Endothelial cell of umbilical vein (primary cell): ENCODE measurements around the gene LRTM2. TPM values are rescaled to one million over a fixed set of nuclear protein-coding genes. Genes with fewer than 3 reads are reported as not detected.

Experiments
- BruUV-seq: library from RNA; stranded (reverse); fragments of 400-500 nt; replicated peaks from 2 replicates; lab custom pipeline; 2021; lab: Mats Ljungman, UMichigan
- CTCF ChIA-PET: fragments of 300-600, 350-600 bp; sonication (Branson Sonifier 250); formaldehyde crosslinking; loops from one replicate; lab custom pipeline; 2021; ENCODE audit warnings: antibody characterized with exemption, inconsistent platforms; lab: Charles Lee
- POLR2A ChIA-PET: fragments of 300-600, 350-600 bp; sonication (Branson Sonifier 250); formaldehyde crosslinking; loops from one replicate; lab custom pipeline; 2021; ENCODE audit warnings: antibody characterized with exemption, inconsistent platforms; lab: Charles Lee
- DNase-seq: peaks from one replicate; pipeline ENCODE4 v3.0.0-alpha.2; 2011; ENCODE audit warnings: low read depth, low spot score
- FAIRE-seq: peaks from 2 replicates; lab custom pipeline; 2011; peaks lifted over from hg19 to GRCh38; lab: Jason Lieb, UNC
- H2AFZ ChIP-seq: 2 replicates; pipeline ENCODE4 v1.6.0; 2012; ENCODE audit warnings: low read depth, low read length, control low read depth, inconsistent platforms
- H3K27ac ChIP-seq: 2 replicates; pipeline ENCODE4 v1.5.1; 2011; ENCODE audit warnings: low read depth, mild to moderate bottlenecking, control low read depth, low read length, moderate library complexity; ENCODE audit not compliant: insufficient read depth
- H3K27me3 ChIP-seq, 2 experiments: 2 replicates each; pipeline versions ENCODE4 v1.6.0 to v1.6.1; 2011; ENCODE audit warnings: low read length in 2 of 2, mixed read lengths in 1 of 2; ENCODE audit not compliant: control insufficient read depth in 2 of 2, insufficient read depth in 2 of 2
- H3K36me3 ChIP-seq, 2 experiments: 2 replicates in 1 of 2; 3 replicates in 1 of 2; pipeline ENCODE4 v1.5.1; 2011; ENCODE audit warnings: low read length in 2 of 2, mild to moderate bottlenecking in 1 of 2, moderate library complexity in 1 of 2; ENCODE audit not compliant: control insufficient read depth in 2 of 2, insufficient read depth in 2 of 2; ENCODE audit errors: extremely low read depth in 1 of 2
- H3K4me1 ChIP-seq: 3 replicates; pipeline ENCODE4 v1.5.1; 2011; ENCODE audit warnings: mild to moderate bottlenecking, low read length; ENCODE audit not compliant: control insufficient read depth, insufficient read depth; ENCODE audit errors: extremely low read depth
- H3K4me2 ChIP-seq: 2 replicates; pipeline ENCODE4 v1.6.1; 2011; ENCODE audit warnings: low read length, control low read depth, mixed read lengths; ENCODE audit not compliant: insufficient read depth
- H3K4me3 ChIP-seq, 3 experiments: fragments of 200-600 bp in 1 of 3; sonication (generic), shearing (Covaris generic) in 1 of 3; replicated peaks in 1 of 3; 2 replicates each; pipeline ENCODE4 v1.5.1; 2011 to 2016; ENCODE audit warnings: control low read depth in 3 of 3, low read length in 3 of 3, mild to moderate bottlenecking in 2 of 3, inconsistent platforms in 1 of 3, low read depth in 1 of 3, moderate library complexity in 1 of 3; ENCODE audit not compliant: insufficient read depth in 1 of 3
- H3K79me2 ChIP-seq: 2 replicates; pipeline ENCODE4 v1.6.0; 2012; ENCODE audit warnings: low read length, inconsistent platforms; ENCODE audit not compliant: control insufficient read depth, insufficient read depth
- H3K9ac ChIP-seq: replicated peaks from 2 replicates; pipeline ENCODE3; 2011; ENCODE audit warnings: low read length, control low read depth; ENCODE audit not compliant: insufficient read depth; ENCODE audit errors: extremely low read depth
- H3K9me1 ChIP-seq: replicated peaks from 3 replicates; pipeline ENCODE4 v1.6.0; 2011; ENCODE audit warnings: mild to moderate bottlenecking, low read length; ENCODE audit not compliant: control insufficient read depth, insufficient read depth; ENCODE audit errors: extremely low read depth
- H3K9me3 ChIP-seq: replicated peaks from 2 replicates; pipeline ENCODE4 v1.5.1; 2012; ENCODE audit warnings: low read length, inconsistent platforms; ENCODE audit not compliant: control insufficient read depth, insufficient read depth
- H4K20me1 ChIP-seq: replicated peaks from 2 replicates; pipeline ENCODE3; 2011; ENCODE audit warnings: mild to moderate bottlenecking, low read length; ENCODE audit not compliant: control insufficient read depth, insufficient read depth; ENCODE audit errors: extremely low read depth
- EZH2 ChIP-seq: IDR thresholded peaks from 2 replicates; pipeline ENCODE4 v1.6.1; 2012; ENCODE audit warnings: borderline replicate concordance, low read depth, mild to moderate bottlenecking, moderate library complexity, low read length, inconsistent platforms; ENCODE audit not compliant: severe bottlenecking
- FOS ChIP-seq: IDR thresholded peaks from 2 replicates; pipeline ENCODE4 v1.6.1; 2011; ENCODE audit warnings: mild to moderate bottlenecking, low read length, moderate library complexity, borderline replicate concordance; ENCODE audit not compliant: insufficient read depth
- GATA2 ChIP-seq: IDR thresholded peaks from 2 replicates; pipeline ENCODE4 v1.7.0; 2011; ENCODE audit warnings: low read depth, mild to moderate bottlenecking, moderate library complexity, mixed read lengths, low read length; ENCODE audit not compliant: insufficient read length, insufficient read depth
- JUN ChIP-seq: IDR thresholded peaks from 2 replicates; pipeline ENCODE4 v1.6.1; 2011; ENCODE audit warnings: borderline replicate concordance, low read depth; ENCODE audit not compliant: insufficient read length, insufficient read depth
- MAX ChIP-seq: IDR thresholded peaks from 2 replicates; pipeline ENCODE4 v1.6.1; 2011; ENCODE audit not compliant: insufficient read depth, insufficient read length
- MYC ChIP-seq: IDR thresholded peaks from one replicate; pipeline ENCODE4 v1.6.1; 2011; ENCODE audit warnings: mild to moderate bottlenecking, low read depth, low read length
- POLR2A ChIP-seq: IDR thresholded peaks from 2 replicates; pipeline ENCODE4 v1.6.1; 2012; ENCODE audit warnings: low read depth, mild to moderate bottlenecking, control low read depth, low read length
- POLR2AphosphoS5 ChIP-seq: IDR thresholded peaks from 2 replicates; pipeline ENCODE4 v1.6.1; 2012; ENCODE audit warnings: low read depth, mild to moderate bottlenecking, control low read depth, low read length, moderate library complexity; ENCODE audit not compliant: insufficient read depth
- dilution Hi-C: fragments of 300-500 bp; cut with MboI; formaldehyde crosslinking; loops from one replicate; pipeline ENCODE4 v1.15.0; 2019; ENCODE audit warnings: low sequenced_read_pairs; ENCODE audit not compliant: extremely low pct_ligation_motif_present
- intact Hi-C: fragments of 100-400 bp; cut with micrococcal nuclease; formaldehyde crosslinking; loops from one replicate; pipeline ENCODE4 v1.10.0; 2022
- polyA plus RNA-seq, 4 experiments: library from polyadenylated mRNA; depleted of rRNA in 3 of 4; stranded (reverse) in 3 of 4; unstranded in 1 of 4; fragments of >200 nt; gene quantifications; 2 replicates each; pipeline versions ENCODE4 v1.2.1 to v1.2.3, GENCODE V29; 2011 to 2012; ENCODE audit warnings: missing spikeins in 1 of 4
- total RNA-seq: library from RNA; stranded (reverse); gene quantifications from 2 replicates; pipeline ENCODE4 v1.2.3, GENCODE V29; 2021
- TF ChIP-seq, protein P1 (sequence below), 2 donors: IDR thresholded peaks; 1 replicate in 1 of 2; 2 replicates in 1 of 2; pipeline ENCODE4 v1.5.1; 2011; ENCODE audit warnings: low read length in 2 of 2, mild to moderate bottlenecking in 2 of 2, moderate library complexity in 2 of 2, control low read depth in 1 of 2, inconsistent platforms in 1 of 2, low read depth in 1 of 2; ENCODE audit not compliant: insufficient read depth in 1 of 2; ENCODE audit errors: extremely low read depth in 1 of 2

Gene LRTM2
- total and polyA plus RNA-seq, 2 donors (not counting 3 experiments of a cell fraction or from before 2014, with no cell fraction given) = not detected

GRCh38 chr12:1838994-1839365, 18.6 kb downstream of the LRTM2 start:
- TF ChIP-seq MAX (no peak), JUN (no peak), MYC (no peak), POLR2AphosphoS5 (no peak), FOS (no peak), POLR2A (no peak), GATA2 (no peak), EZH2 (no peak)
- TF ChIP-seq, protein P1, sequence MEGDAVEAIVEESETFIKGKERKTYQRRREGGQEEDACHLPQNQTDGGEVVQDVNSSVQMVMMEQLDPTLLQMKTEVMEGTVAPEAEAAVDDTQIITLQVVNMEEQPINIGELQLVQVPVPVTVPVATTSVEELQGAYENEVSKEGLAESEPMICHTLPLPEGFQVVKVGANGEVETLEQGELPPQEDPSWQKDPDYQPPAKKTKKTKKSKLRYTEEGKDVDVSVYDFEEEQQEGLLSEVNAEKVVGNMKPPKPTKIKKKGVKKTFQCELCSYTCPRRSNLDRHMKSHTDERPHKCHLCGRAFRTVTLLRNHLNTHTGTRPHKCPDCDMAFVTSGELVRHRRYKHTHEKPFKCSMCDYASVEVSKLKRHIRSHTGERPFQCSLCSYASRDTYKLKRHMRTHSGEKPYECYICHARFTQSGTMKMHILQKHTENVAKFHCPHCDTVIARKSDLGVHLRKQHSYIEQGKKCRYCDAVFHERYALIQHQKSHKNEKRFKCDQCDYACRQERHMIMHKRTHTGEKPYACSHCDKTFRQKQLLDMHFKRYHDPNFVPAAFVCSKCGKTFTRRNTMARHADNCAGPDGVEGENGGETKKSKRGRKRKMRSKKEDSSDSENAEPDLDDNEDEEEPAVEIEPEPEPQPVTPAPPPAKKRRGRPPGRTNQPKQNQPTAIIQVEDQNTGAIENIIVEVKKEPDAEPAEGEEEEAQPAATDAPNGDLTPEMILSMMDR (IDR thresholded peaks at IDR 0.05; ENCODE audit: extremely low read depth in 1 of 2, insufficient read depth in 1 of 2, low read depth in 1 of 2, low read length in 2 of 2) = no peak
- ChIA-PET POLR2A (no interaction called here), CTCF (no interaction called here)
- no peaks in the 10 kb centered on the region for H3K9me3 ChIP-seq
- H3K27ac ChIP-seq = no peak overlapping the region
- H3K36me3 ChIP-seq = no peaks in the 10 kb centered on the region
- dilution Hi-C loops (no loop called here), intact Hi-C loops (no loop called here)
- H3K4me2 ChIP-seq = no peak overlapping the region
- H3K4me1 ChIP-seq = no peaks in the 10 kb centered on the region
- no peak overlapping the region for H3K9ac ChIP-seq
- DNase-seq = no peak
- H3K4me3 ChIP-seq = no peak overlapping the region
- H3K27me3 ChIP-seq = no peaks in the 10 kb centered on the region
- H2AFZ ChIP-seq = no peak overlapping the region
- FAIRE-seq = no peak
- no peaks in the 10 kb centered on the region for H4K20me1 ChIP-seq
- no peaks in the 10 kb centered on the region for H3K79me2 ChIP-seq
- no TSS peak for BruUV-seq
- H3K9me1 ChIP-seq = no peaks in the 10 kb centered on the region
